Left lung (tissue), 10 donors: Measurements from ENCODE around the gene CPLX4. TPM values are rescaled to one million over a fixed set of nuclear protein-coding genes. Genes with fewer than 3 reads are reported as not detected.

ENCODE experiments used
- ATAC-seq: fragments of 200-7000 bp; cut with Tn5 transposase; one replicate; pipeline ENCODE4 v1.9.1; 2020; ENCODE audit warnings: moderate library complexity
- DNase-seq, 4 donors: peaks; one replicate each; pipeline ENCODE4 v3.0.0-alpha.2; 2013 to 2020
- H3K27ac ChIP-seq, 2 donors: fragments of 200-600 bp; sonication (generic) in 1 of 2; one replicate each; pipeline versions ENCODE4 v1.5.0 to v1.8.0; 2020 to 2021
- H3K27me3 ChIP-seq, 2 donors: fragments of 200-600 bp; sonication (generic) in 1 of 2; one replicate each; pipeline versions ENCODE4 v1.5.0 to v1.8.0; 2020 to 2021
- H3K36me3 ChIP-seq, 2 donors: fragments of 200-600 bp; sonication (generic) in 1 of 2; one replicate each; pipeline versions ENCODE4 v1.5.0 to v1.8.0; 2020 to 2021
- H3K4me1 ChIP-seq, 2 donors: fragments of 200-600 bp; one replicate each; pipeline ENCODE4 v1.8.0; 2021
- H3K4me3 ChIP-seq, 2 donors: fragments of 200-600 bp; sonication (generic) in 1 of 2; one replicate each; pipeline versions ENCODE4 v1.5.0 to v1.8.0; 2020 to 2021; ENCODE audit warnings: mild to moderate bottlenecking in 1 of 2
- H3K9me3 ChIP-seq, 2 donors: fragments of 200-600 bp; sonication (generic) in 1 of 2; one replicate each; pipeline versions ENCODE4 v1.5.0 to v1.8.0; 2020 to 2021
- intact Hi-C, 2 donors: fragments of 100-400 bp; cut with DNase I; formaldehyde crosslinking; loops; one replicate each; pipeline versions ENCODE4 v1.11.2 to v1.14.2; 2022
- polyA plus RNA-seq, 6 donors: library from polyadenylated mRNA; unstranded; fragments of 120-200 nt; gene quantifications; one replicate each; pipeline ENCODE4 v1.2.1, GENCODE V29; 2013; ENCODE audit not compliant: insufficient read length in 6 of 6
- total RNA-seq, 2 donors: library from RNA; stranded (reverse); fragmentation: NEBNext Ultra II Directional; extraction: Animal tissue kit (Norgen Biotek cat#: 25700); gene quantifications; one replicate each; pipeline ENCODE4 v1.2.1, GENCODE V29; 2021
- TF ChIP-seq, protein P1 (sequence below), 2 donors: fragments of 200-600 bp; sonication (generic) in 1 of 2; IDR thresholded peaks; one replicate each; pipeline versions ENCODE4 v1.5.0 to v1.8.0; 2021; ENCODE audit warnings: antibody characterized with exemption in 2 of 2
- donor health status: DM: no; HTN: yes; CAD: no.
- donor health status: DM: no; HTN: no; CAD: no.

Gene CPLX4
- total and polyA plus RNA-seq, 8 donors = not detected

DNA sequence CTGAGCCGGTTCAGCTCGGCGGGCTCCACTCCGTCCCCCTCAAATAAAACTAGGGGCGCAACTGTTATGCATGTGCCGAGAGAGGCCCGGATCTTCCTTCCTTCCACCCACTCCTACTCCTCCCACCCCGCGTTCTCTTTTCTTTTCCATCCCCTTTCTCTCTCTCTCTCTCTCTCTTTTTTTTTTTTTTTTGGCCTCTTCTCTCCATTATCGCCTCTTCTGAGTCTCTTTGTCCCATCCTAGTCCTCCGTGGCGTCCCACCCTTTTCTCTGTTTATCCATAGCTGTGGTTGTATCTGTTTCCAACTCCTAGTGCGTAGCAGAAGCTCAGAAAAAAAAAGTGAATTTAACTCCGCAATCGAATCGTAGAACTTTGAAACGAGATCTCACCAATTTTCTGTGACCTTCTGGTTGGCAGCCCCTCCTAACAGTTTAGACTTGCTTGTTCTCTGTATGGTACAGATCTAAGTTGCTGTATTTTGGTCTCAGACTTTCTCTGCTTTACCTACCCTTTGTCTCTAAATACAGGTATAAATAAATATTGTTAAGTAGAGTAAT, 48.8 kb downstream of the CPLX4 start:
- H3K4me1 ChIP-seq = peaks cover 13 to 48% of the 10 kb centered on the region in 2 donors
- no peak overlapping the region for H3K4me3 ChIP-seq
- H3K27me3 ChIP-seq = peaks cover 99 to 100% of the 10 kb centered on the region in 2 donors

GRCh38 chr18:59268721-59269562, 49.5 kb downstream of the CPLX4 start:
- H3K36me3 ChIP-seq = no peaks in the 10 kb centered on the region
- peak in 2 of 4 donors; percentile 45 to 83 for DNase-seq
- TF ChIP-seq, protein P1, sequence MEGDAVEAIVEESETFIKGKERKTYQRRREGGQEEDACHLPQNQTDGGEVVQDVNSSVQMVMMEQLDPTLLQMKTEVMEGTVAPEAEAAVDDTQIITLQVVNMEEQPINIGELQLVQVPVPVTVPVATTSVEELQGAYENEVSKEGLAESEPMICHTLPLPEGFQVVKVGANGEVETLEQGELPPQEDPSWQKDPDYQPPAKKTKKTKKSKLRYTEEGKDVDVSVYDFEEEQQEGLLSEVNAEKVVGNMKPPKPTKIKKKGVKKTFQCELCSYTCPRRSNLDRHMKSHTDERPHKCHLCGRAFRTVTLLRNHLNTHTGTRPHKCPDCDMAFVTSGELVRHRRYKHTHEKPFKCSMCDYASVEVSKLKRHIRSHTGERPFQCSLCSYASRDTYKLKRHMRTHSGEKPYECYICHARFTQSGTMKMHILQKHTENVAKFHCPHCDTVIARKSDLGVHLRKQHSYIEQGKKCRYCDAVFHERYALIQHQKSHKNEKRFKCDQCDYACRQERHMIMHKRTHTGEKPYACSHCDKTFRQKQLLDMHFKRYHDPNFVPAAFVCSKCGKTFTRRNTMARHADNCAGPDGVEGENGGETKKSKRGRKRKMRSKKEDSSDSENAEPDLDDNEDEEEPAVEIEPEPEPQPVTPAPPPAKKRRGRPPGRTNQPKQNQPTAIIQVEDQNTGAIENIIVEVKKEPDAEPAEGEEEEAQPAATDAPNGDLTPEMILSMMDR (IDR thresholded peaks at IDR 0.05) = no peak
- peaks cover 99 to 100% of the 10 kb centered on the region in 2 donors for H3K27me3 ChIP-seq
- H3K9me3 ChIP-seq = no peaks in the 10 kb centered on the region
- peaks cover 13 to 47% of the 10 kb centered on the region in 2 donors for H3K4me1 ChIP-seq
- peak; percentile 77 for ATAC-seq
- no peak overlapping the region for H3K27ac ChIP-seq
- intact Hi-C loops = no loop called here
- no peak overlapping the region for H3K4me3 ChIP-seq

More for the DNA sequence above, 48.8 kb downstream of the CPLX4 start:
- DNase-seq (no peak), ATAC-seq (no peak)
- TF ChIP-seq, protein P1 (IDR thresholded peaks at IDR 0.05) = no peak
- intact Hi-C loops = no loop called here
- Histone ChIP-seq H3K9me3 (no peaks in the 10 kb centered on the region), H3K27ac (no peak overlapping the region), H3K36me3 (no peaks in the 10 kb centered on the region)

DNA sequence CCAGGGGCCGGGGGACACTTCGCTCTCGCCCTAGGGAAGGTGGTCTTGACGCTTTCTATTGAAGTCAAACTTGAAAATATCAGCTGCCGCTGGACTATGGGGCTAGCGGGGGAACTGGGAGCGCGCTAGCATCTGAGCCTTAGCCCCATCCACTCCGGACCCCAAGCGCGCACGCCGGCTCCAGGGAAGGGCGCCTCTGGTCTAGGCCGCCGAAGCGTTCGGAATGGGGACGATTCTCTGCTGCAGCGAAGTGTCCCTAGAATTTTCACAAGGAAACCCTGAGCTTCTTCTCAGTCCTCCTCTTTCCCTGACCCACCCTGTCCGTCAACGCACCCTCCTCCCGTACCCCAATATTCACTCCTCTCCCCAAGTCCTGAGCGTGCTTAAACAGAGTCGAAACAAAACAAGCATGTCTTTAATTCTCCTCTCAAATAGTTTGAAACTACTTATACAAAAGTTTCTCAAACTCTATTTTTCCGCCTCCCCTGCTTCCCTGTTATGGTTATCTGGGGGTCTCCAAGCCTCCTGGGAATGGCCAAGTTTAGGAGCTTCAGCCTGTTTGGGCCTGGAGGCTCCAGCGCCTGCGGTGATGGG, 50.2 kb downstream of the CPLX4 start:
- DNase-seq (no peak), ATAC-seq (no peak)
- Histone ChIP-seq H3K27me3 (peaks cover 99 to 100% of the 10 kb centered on the region in 2 donors), H3K36me3 (no peaks in the 10 kb centered on the region), H3K4me3 (no peak overlapping the region), H3K4me1 (peaks cover 10 to 39% of the 10 kb centered on the region in 2 donors), H3K27ac (no peak overlapping the region), H3K9me3 (no peaks in the 10 kb centered on the region)
- intact Hi-C loops = no loop called here
- TF ChIP-seq, protein P1 (IDR thresholded peaks at IDR 0.05) = no peak

DNA sequence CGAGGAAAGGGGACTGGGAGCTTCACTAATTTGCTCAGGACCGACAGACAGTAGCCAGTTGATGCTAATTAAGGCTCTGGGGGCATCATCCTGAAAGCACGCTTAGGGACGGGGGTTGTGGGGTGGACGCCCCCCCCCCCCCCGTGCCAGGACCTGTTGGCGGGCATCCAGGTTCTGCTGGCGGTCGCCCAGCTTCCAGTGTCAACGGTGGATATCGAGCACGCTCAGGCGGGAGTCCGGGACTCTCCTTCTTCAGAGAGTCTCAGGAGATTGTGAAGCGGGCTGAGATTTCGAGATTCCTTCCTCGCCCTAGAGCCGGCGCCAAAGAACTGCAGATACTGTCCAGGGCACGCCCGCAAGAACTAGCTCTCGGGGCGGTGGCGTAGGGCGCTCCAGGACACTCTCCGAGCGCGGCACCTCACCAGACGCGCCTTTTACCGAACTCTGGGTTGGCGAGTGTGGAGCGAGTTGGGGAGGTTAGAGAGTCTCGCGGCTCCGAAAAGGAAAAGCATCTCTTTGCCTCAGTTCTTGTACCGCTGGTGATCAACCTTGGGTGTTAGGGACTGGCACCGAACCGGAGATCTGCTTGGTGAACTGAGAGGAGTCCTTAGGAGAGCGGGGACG, 50.8 kb downstream of the CPLX4 start:
- intact Hi-C loops = no loop called here
- Histone ChIP-seq H3K9me3 (no peaks in the 10 kb centered on the region), H3K36me3 (no peaks in the 10 kb centered on the region), H3K27ac (no peak overlapping the region), H3K4me1 (peaks cover 4 to 33% of the 10 kb centered on the region in 2 donors), H3K4me3 (no peak overlapping the region), H3K27me3 (peaks cover 95 to 99% of the 10 kb centered on the region in 2 donors)
- no peak for ATAC-seq
- DNase-seq = no peak
- TF ChIP-seq, protein P1 (IDR thresholded peaks at IDR 0.05) = no peak
